ENCODE data around the gene SYT14. TPM values are rescaled to one million over a fixed set of nuclear protein-coding genes. Genes with fewer than 3 reads are reported as not detected.
"Not testable (repeated sequence)": the region's sequence is repeated elsewhere in the genome, so short reads cannot be mapped to it uniquely, and the experiment has no call there.

SYT14 gene
- total RNA-seq, 1 donor from 2014 or later = 0.49 TPM

GRCh38 chr1:209901211-209901610, 36.8 kb upstream of the SYT14 start:
- Histone ChIP-seq H3K36me3 (no peaks in the 10 kb centered on the region), H3K4me3 (no peak overlapping the region), H3K4me1 (no peaks in the 10 kb centered on the region), H3K27me3 (no peaks in the 10 kb centered on the region), H3K27ac (no peak overlapping the region), H3K9me3 (no peaks in the 10 kb centered on the region)
- TF ChIP-seq POLR2AphosphoS5 (IDR thresholded peaks at IDR 0.05; ENCODE audit: insufficient read depth in 1 of 2, low read depth in 1 of 2) = no peak
- no peak for TF ChIP-seq CTCF (IDR thresholded peaks at IDR 0.05)
- TF ChIP-seq POLR2A (IDR thresholded peaks at IDR 0.05) = no peak
- DNase-seq (ENCODE audit: extremely low spot score in 2 of 2) = no peak
- intact Hi-C loops (cut with DNase I) = no loop called here

GRCh38 chr1:209904774-209905173, 33.2 kb upstream of the SYT14 start:
- intact Hi-C loops (cut with DNase I); H3K27me3 ChIP-seq; H3K9me3 ChIP-seq; H3K36me3 ChIP-seq; DNase-seq (ENCODE audit: extremely low spot score in 2 of 2); H3K4me1 ChIP-seq; H3K27ac ChIP-seq; H3K4me3 ChIP-seq: not testable (repeated sequence)

GRCh38 chr1:209911746-209912145, 26.3 kb upstream of the SYT14 start:
- no peak for TF ChIP-seq POLR2A (IDR thresholded peaks at IDR 0.05)
- no peak for TF ChIP-seq POLR2AphosphoS5 (IDR thresholded peaks at IDR 0.05; ENCODE audit: insufficient read depth in 1 of 2, low read depth in 1 of 2)
- no peak for DNase-seq (ENCODE audit: extremely low spot score in 2 of 2)
- H3K9me3 ChIP-seq = no peaks in the 10 kb centered on the region
- H3K27ac ChIP-seq = no peak overlapping the region
- H3K4me3 ChIP-seq = no peak overlapping the region
- intact Hi-C loops (cut with DNase I) = no loop called here
- no peaks in the 10 kb centered on the region for H3K27me3 ChIP-seq
- no peaks in the 10 kb centered on the region for H3K36me3 ChIP-seq
- no peaks in the 10 kb centered on the region for H3K4me1 ChIP-seq

- Histone ChIP-seq H3K9me3 (no peaks in the 10 kb centered on the region), H3K4me1 (no peaks in the 10 kb centered on the region), H3K27ac (no peak overlapping the region), H3K4me3 (no peak overlapping the region), H3K27me3 (no peaks in the 10 kb centered on the region), H3K36me3 (no peaks in the 10 kb centered on the region)
- DNase-seq (ENCODE audit: extremely low spot score in 2 of 2) = no peak
- no peak for TF ChIP-seq POLR2AphosphoS5 (IDR thresholded peaks at IDR 0.05; ENCODE audit: insufficient read depth in 1 of 2, low read depth in 1 of 2)
- no peak for TF ChIP-seq CTCF (IDR thresholded peaks at IDR 0.05)
- TF ChIP-seq POLR2A (IDR thresholded peaks at IDR 0.05) = no peak
- intact Hi-C loops (cut with DNase I) = no loop called here
Measured at GRCh38 chr1:209912306-209912705, 25.7 kb upstream of the SYT14 start.

- H3K27me3 ChIP-seq; DNase-seq (ENCODE audit: extremely low spot score in 2 of 2); H3K9me3 ChIP-seq; H3K36me3 ChIP-seq; H3K4me3 ChIP-seq; intact Hi-C loops (cut with DNase I); H3K27ac ChIP-seq; H3K4me1 ChIP-seq: not testable (repeated sequence)
Measured at GRCh38 chr1:209919637-209920036, 18.4 kb upstream of the SYT14 start.

GRCh38 chr1:209920844-209921243, 17.2 kb upstream of the SYT14 start:
- TF ChIP-seq CTCF (IDR thresholded peaks at IDR 0.05) = no peak
- TF ChIP-seq POLR2AphosphoS5 (IDR thresholded peaks at IDR 0.05; ENCODE audit: insufficient read depth in 1 of 2, low read depth in 1 of 2) = no peak
- no peak for TF ChIP-seq POLR2A (IDR thresholded peaks at IDR 0.05)
- no peaks in the 10 kb centered on the region for H3K9me3 ChIP-seq
- H3K36me3 ChIP-seq = no peaks in the 10 kb centered on the region
- intact Hi-C loops (cut with DNase I) = no loop called here
- no peaks in the 10 kb centered on the region for H3K27me3 ChIP-seq
- H3K4me3 ChIP-seq = no peak overlapping the region
- no peak for DNase-seq (ENCODE audit: extremely low spot score in 2 of 2)
- H3K27ac ChIP-seq = no peak overlapping the region
- H3K4me1 ChIP-seq = no peaks in the 10 kb centered on the region

GRCh38 chr1:209924390-209924789, 13.6 kb upstream of the SYT14 start:
- Histone ChIP-seq H3K9me3 (no peaks in the 10 kb centered on the region), H3K4me3 (no peak overlapping the region), H3K27me3 (no peaks in the 10 kb centered on the region), H3K4me1 (no peaks in the 10 kb centered on the region), H3K36me3 (no peaks in the 10 kb centered on the region), H3K27ac (no peak overlapping the region)
- TF ChIP-seq POLR2AphosphoS5 (IDR thresholded peaks at IDR 0.05; ENCODE audit: insufficient read depth in 1 of 2, low read depth in 1 of 2) = no peak
- intact Hi-C loops (cut with DNase I) = no loop called here
- DNase-seq (ENCODE audit: extremely low spot score in 2 of 2) = no peak

All from vagina (tissue), 2 donors.